NCI-H2196 (cell line): ENCODE data around the gene METTL9.

Source experiments
- DNase-seq: peaks from one replicate; lab custom pipeline; 2025; ENCODE audit not compliant: unreplicated experiment; lab: John Stamatoyannopoulos, UW

Gene METTL9

GRCh38 chr16:21703589-21704174 is 104.3 kb downstream of the METTL9 start:
- DNase-seq: no peak

- no peak for DNase-seq
These were observed 104.9 kb downstream of the METTL9 start for GRCh38 chr16:21704266-21704665.

DNA sequence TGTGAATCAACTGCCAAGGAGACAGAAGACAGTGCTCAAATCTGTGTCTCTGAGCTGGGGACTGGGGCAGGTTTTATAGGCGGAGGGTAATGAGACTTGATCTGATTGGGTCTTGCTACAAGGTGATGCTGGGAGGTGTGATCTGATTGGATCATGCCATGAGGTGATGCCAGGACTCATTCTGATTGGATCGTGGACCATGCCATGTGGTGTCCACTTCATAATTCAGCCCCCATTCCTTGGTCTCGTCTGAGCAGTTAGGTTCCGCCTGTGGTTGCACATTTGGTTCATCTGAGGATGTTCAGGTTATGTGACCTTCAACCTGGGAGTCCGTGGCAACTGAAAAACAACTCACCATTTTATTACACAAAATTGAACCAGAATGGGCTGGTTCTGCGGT is 105.4 kb downstream of the METTL9 start:
- DNase-seq: no peak
